HG03432 (cell line): ENCODE results near the gene NCF2.
"Not testable (repeated sequence)": the region's sequence is repeated elsewhere in the genome, so short reads cannot be mapped to it uniquely, and the experiment has no call there.

Source experiments
- ATAC-seq: cut with Tn5 transposase; IDR thresholded peaks from one replicate; pipeline ENCODE4 v1.9.1; 2021; ENCODE audit warnings: mild to moderate bottlenecking, moderate library complexity; ENCODE audit not compliant: unreplicated experiment

NCF2 gene, protein sequence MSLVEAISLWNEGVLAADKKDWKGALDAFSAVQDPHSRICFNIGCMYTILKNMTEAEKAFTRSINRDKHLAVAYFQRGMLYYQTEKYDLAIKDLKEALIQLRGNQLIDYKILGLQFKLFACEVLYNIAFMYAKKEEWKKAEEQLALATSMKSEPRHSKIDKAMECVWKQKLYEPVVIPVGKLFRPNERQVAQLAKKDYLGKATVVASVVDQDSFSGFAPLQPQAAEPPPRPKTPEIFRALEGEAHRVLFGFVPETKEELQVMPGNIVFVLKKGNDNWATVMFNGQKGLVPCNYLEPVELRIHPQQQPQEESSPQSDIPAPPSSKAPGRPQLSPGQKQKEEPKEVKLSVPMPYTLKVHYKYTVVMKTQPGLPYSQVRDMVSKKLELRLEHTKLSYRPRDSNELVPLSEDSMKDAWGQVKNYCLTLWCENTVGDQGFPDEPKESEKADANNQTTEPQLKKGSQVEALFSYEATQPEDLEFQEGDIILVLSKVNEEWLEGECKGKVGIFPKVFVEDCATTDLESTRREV

DNA sequence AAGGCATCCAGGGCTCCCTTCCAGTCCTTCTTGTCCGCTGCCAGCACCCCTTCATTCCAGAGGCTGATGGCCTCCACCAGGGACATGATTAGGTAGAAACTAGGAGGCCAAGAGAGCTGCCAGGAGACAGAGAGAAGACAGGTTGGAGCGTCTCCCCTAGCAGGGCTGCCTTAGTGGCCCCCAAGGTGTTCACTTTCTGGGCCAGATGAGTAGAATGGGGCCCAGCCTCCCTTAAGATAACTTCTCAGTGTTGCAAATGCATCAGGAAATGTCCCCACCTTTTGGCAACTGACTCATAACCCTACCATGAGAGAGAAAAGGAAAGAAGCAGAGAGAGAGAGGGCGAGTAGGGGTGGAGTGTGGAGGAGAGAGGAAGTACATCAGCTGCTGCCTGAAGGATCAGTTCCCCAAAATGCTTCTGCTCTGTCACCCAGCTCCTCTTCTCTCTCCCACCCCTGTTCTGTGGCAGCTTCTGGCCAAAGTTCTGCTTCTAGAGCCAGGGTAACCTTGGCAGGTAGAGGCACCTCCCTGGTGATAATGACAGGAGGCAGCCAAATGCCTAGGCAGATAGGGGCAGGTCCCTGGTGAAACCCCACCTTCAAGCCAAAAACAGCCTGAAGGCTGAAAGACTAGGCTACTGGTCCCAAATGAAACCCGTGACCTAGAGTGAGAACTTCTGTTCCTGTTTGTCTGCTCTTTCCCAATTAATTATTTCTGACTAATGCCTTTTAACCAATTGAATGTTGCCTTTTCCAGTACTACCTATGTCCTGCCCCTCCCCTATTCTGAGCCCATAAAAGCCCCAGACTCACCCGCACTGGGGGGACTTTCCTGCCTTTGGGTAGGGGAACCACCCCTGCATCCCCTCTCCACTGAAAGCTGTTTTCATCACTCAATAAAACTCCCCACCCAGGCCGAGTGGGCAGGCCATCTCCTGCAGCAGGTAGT lies at the start of gene NCF2:
Gene NCF2, minus strand, starts transcription at position 216 of the 948 bp plus-strand sequence. Its CDS starts 130 bp downstream, at position 86.
- ATAC-seq: peak; percentile 86

DNA sequence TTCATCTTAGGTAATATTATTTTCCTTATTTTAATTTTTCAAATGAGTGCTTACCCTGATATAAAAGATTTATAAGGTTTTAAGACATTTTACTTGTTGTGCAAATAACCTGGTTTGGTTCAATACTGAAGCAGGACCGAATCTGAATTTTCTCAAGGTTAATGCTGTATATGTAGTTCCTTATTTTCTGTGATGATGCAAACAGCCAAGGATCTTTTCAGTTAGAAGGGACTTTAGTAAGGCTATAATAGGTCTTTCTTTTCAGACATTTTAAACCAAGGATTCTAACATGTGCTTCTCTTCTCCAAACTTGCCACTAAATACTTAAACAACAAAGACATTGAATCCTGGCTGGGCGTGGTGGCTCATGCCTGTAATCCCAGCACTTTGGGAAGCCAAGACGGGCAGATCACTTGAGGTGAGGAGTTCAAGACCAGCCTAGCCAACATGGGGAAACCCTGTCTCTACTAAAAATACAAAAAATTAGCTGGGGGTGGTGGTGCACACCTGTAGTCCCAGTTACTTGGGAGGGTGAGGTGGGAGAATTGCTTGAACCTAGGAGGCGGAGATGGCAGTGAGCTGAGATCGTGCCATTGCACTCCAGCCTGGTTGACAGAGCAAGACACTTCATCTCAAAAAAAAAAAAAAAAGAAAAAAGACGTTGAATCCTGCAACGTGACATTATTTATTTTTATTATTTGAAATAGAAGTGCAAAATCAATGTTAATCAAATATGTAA lies 48.6 kb upstream of the NCF2 start:
- no peak for ATAC-seq

DNA sequence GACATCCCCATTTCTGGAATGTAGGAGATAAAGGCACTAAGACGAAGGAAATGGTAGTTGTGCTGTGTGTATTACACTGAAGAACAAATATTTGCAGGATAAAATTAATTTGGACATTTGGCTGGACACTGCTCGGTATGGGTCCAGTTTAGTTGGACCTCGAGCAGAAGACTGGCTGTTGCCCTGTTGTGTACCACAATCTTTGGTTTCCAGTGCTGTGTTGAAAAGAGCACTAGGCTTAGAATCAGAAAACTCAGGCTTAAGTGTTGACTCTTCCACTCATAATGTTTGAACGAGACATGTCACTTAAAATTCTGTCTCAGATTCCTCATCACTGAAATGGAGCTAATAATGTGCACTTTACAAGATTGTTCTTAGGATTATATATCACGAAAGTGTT lies 46.5 kb upstream of the NCF2 start:
- no peak for ATAC-seq

DNA sequence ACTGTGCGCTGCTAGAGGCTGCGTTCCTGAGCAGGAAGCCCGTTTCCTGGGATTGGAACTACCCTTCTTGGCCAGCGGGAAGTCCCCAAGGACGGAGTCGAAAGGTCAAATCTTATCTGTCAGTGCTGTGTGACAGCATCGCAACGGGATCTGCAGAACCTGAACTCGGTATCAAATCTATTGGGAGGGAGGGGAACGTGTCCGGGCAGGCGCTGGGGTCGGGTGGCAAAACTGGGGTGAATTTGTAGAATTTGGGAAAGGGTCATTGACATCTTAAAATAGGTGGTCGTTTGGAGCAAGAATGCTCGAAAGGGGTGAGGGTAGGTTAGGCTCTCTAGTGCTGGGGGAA lies 46.0 kb upstream of the NCF2 start:
- no peak for ATAC-seq

DNA sequence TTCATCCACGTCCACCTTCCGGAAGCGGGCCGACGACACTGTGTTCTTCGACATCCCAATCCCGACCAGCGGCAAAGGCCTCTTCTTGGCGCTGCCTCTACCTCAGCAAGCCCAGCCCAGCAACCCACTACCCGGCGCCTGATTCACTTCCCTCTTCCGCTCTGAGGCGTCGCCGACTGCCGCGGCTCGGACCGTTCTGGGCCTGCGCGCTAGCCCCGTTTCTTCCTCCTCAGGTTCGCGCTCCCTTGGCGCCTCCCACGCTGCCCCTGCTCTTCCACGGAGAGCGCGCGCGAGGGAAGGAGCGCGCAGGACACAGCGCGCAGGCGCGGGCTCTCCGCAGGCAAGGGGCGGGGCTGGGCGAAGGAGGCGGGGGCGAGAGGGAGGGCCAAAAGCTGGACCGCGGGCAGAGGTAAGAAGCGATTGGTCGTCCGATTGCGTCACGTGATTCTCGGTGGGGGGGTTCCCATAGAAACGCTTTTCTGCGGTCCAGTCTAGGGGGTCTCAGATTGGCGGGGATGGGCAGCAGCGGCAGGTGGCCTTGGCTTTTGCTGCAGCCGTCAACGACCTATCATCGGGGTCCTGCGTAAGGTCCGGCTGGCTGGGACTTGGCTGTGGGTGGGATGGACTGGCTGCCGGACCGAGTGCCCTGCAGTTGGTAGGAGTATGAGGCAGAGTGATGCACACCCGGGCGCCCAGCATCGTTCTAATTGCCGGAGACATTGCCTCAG lies 45.5 kb upstream of the NCF2 start, which contains the start of gene ARPC5:
Gene ARPC5, minus strand, starts transcription at position 178 of the 728 bp plus-strand sequence. Its CDS starts 124 bp downstream, at position 54.
- ATAC-seq: peak; percentile 90

DNA sequence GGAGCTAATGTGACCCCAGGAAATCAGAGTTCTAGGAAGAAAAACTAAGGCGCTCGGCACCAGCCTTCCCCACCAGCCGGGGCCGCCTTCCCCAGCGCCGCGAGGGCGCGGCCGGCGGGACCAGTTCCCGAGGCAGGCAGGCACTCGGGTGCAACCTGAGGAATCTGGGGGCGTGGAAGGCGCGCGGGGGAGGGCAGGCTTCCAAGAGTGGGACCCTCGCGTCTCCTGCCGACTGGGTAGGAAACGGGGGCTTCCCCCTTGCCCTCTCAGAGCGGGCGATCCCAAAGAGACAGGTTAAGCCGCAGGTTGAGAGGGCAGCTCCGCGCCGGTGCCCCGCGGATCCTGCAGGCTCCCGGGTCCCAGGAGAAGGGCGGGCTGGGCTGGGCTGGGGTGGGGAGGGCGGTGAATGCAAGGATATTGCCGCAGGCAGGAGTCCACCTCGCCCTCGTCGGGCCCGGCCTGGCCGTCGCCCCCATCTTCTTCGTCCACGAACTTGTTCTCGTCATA lies 44.9 kb upstream of the NCF2 start:
- ATAC-seq: peak; percentile 10

DNA sequence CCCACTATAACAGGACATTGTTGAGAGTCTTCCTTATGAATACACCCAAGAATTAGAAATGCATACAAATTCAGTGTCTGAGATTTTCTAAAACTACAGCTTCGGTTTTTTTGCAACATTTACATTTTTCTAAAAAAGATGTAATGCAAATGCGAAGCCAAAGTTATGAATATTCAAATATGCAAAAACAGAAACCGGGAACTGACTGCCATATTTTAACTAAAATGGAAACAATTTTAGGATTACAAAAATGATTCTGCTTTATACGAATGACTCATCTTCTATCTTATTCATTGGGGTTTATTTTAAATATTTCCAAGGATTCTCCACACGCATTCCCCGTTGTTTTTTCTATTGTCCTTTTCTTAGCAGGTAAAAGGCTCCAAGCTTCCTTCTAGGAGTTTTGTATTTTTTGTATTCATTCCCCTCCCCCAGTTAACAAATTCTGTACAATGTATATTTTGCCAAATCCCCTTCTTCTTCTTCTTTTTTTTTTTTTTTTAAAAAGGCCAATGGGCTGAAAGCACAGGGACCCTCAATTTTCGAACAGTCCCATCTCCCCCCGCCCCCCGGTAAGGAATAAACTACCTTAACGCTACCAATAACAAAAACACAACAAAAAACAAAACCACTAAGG lies 44.3 kb upstream of the NCF2 start:
- ATAC-seq: no peak

DNA sequence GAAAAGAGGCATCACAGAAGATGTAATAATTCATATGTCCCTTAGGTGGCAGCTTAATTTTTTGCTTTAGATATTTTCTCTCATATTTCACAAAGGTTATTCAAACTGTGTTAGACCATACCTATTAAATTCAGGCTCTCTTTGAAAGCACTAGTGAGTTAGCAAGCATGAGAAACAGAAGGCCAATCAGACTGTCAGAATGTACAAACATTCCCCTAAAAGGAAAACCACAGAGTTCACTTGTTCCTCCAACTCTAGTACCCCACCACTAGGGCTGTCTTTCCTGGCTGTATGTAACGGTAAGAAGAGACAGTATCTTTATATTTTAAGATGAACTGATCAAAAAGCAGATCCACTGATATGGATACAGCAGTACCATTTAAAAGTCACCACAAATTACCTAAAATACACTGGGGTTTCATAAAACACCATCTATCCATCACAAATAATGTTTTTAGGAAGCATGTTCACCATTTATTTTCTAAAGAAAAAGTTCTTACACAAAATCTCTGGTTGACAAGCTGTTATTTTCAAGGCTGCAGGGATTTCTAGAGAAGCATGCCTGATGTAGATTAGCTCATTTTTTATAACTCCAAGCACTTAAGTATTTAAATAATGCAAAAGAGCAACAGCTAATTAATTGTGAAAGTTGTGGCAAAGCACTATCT lies 43.6 kb upstream of the NCF2 start:
- ATAC-seq: peak; percentile 40

DNA sequence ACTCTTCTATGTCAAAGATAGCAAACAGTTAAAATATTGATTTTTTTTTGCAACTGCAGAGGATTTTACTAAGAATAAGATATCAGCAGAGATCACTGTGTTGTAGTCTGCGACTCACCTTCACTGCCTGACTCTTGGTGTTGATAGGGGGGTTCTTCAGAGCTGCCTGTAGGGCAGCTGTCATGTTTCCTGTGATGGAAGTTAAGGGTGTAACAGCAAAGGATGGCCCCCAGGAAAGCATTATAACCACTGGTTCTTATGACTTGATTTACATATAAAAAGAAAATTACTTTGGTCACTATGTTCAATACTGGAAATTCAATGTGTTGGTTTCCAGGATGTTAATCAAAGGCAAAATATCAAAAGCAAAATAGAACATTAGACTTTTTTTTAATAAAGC lies 42.7 kb upstream of the NCF2 start:
- no peak for ATAC-seq

DNA sequence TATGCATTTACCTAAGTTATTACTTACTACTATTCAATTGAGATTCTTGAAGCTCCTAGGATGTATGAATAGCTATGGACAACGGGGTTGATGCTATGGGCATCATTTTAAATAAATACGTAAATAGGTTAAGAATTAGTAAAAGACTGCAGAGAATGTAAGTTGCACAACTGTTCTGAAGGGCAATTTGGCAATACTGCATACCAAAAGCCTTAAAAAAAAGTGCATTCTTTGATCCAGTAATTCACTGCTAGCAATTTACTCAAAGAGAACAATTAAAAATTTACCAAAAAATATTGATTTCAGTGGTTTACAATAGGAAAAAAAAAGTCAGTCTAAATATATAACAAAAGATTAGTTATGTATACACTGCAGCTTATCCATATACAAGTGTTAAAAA lies 41.9 kb upstream of the NCF2 start:
- no peak for ATAC-seq

DNA sequence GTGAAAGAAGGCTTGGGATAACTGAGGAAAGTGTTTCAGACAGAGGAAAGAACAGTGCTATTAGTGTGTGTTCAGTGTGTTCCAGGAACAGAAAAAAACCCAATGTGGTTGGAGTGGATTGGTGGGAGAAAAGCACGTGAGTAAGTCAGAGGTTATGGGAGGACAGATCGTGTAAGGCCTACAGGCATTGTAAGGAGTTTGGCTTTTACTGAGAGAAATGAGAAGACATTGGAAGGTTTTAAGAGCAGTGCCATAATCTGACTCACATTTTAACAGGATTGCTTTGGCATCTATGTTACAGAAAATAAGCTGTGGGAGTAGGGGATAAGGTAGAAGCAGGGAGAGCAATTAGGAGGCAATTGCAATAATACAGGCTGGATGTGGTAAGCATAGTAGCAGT lies 40.5 kb upstream of the NCF2 start:
- no peak for ATAC-seq

DNA sequence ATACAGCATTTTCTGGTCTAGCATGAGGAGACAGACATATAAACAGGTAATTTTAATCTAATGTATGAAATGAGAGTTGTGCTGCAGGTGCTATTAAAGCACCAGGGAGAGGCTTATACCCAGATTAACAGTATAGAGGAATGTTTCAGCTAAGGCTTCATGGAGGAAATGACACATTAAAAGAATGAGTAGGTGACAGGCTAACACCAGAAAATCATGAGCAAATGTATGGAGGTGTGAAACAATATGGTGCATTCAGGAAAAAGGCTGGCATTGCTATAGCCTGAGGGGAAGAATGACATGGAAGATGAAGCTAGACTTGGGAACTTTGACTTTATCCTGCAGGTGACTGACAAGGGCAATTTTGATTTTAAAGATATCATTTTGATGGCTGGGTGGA lies 38.3 kb upstream of the NCF2 start:
- no peak for ATAC-seq

DNA sequence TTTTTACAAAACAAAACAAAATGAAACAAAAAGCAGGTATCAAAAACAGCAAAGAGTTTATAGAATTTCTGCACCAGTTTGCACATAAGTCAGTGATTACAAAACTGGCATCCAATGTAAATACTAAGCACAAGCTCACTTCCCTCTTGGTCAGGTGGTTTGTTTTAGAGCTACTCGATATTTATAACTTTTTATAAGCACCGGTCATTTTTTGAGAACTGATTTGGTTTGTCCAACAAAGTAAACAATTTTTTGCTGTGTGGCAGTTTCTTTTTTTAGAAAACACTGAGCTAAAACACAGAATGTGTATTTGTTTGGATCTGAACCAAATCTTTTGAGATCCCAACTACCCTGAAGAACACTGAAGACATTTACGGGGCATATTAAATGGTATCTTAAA lies 36.0 kb upstream of the NCF2 start:
- not testable (repeated sequence) for ATAC-seq

DNA sequence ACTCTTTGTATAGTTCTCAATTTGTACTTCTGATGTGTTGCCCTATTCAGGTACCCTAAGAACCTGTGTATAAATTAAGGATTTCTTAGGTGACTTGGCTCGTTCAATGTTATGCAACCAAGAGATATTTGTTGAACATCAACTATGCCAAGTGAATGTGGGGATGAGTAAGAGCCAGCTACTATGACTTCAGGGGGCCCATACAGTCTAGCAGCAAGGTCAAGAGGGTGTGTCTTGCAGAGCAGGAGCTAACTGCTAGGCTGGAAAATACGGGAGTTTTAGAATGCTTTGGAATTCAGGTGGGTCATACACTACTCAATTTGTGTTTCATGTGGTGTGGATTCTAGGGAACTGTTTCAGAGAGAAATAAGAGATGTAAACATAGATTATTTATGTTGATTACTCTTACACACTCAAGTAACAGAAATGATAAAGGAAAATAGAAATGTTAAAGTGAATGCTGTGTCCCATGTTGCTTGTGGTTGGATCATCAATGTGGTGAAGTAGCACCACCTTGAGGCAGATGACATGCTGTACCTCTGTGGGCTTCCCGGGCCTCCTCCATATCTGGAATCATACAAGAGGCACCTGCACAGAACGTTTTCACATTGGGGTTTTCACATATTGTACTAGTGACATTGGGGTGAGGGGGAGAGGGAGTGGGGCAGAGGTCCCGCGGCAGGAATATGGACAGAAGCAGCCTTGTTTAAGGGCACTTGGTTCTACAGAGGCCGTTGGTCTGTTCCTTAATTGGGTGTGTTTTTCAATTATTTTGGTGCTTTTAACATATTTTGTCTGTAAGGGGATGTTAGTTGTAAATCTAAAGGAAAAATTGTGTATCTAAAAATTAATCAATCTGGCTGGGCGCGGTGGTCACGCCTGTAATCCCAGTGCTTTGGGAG lies 32.9 kb upstream of the NCF2 start:
- peak; percentile 79 for ATAC-seq

DNA sequence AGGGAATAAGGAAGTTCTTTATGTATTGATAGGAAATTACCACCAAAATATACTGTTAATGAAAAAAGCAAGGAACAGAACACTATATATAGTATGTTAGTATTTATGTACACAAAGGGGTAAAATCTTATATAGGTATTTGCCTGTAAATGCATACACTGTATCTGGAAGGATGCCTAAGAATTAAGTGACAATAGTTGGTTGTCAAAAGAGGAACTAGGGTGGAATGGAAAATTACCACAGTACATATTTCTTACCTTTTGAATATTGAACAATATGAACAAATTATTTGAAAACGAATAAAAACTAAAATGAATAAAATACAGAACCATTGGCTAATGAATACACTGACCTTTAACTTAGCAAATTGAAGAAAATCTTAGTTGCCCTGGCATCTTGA lies 31.8 kb upstream of the NCF2 start:
- ATAC-seq: no peak

DNA sequence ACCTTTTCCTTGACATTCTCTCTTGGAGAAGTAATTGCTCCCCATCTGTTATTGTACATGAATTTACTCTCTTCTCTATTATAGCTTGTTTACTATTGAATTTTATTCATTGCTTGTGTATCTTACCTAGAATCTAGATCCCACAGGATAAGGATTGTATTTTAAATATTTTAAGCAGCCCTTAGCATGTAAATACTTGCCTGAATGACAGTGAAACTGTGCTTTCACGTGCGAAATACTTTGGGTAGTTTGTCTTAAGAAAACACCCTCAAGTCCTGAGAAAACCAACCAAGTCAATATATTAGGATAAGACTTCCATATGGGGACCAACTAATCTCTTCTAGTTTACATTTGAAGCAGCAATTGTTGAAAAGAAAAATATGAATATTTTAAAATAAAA lies 30.1 kb upstream of the NCF2 start:
- ATAC-seq: no peak

DNA sequence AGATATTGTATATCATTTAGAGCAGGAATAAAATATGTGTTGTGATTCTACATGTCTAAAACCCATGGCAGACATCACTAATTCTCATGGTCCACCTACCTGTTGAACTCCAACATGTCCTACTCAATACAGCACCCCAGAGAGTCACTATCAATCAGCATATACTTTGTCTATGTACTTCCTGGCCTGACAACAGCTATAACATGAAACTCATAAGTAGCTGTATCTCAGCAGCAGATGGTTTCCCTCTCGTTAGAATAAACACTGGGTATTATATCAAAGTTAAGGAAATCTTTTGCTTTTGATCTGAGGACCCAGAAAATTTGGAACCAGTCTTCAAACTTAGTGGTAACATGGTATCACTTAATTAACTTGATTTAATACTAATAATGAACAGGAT lies 29.5 kb upstream of the NCF2 start:
- no peak for ATAC-seq

DNA sequence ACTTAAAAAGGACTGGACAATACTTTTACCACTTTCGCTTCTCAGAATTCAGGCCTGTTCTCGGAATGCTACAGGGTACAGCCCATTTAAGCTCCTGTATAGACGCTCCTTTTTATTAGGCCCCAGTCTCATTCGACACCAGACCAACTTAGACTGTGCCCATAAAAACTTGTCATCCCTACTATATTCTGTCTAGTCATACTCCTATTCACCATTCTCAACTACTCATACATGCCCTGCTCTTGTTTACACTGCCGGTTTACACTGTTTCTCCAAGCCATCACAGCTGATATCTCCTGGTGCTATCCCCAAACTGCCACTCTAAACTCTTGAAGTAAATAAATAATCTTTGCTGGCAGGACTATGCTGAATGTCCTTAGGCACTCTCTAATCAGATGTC lies 27.9 kb upstream of the NCF2 start:
- ATAC-seq: not testable (repeated sequence)
